HG03095 (cell line): Measurements from ENCODE around the gene PALB2.

ENCODE experiments used
- ATAC-seq: cut with Tn5 transposase; IDR thresholded peaks from one replicate; pipeline ENCODE4 v1.9.1; 2021; ENCODE audit warnings: moderate library complexity; ENCODE audit not compliant: unreplicated experiment

PALB2 gene

DNA sequence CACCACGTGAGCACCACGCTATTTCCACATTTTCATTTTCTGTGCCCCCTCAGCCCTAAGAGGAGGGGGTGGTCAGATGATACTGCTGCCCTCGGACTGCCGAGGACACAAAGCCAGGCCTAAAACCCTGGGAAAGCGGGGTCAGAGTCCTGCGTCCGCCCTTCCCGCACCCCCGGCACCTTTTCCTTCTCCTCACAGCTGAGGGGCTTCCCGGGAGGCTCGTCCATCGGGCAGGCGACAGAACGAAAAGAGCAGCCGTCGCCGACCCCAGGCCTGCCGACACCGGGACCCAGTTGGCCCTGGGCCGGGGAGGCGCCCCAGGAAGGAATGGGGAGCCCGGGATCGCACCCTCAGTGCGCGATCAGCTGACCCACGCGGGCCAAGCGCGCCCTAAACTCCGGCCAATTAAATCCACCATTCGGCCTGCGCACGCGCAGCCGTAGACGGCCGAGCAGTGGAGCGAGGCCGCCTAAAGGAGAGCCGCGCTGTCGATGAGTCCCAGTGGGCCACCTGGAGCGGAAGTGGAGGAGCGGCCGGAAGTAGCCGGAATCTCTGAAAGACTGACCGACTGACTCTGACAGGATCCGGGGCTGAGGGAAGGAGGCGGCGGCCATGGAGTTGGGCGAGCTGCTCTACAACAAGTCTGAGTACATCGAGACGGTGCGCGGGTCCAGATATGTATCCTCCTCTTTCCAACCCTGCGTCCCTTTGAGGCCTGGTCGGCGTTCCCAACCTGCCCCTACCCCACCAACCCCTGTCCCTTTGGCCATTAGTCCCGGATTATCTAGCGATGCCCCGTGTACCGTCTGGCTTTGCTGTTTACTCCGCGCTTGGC, at the start of gene PALB2, which contains the start of gene DCTN5:
TSS of gene PALB2 (minus strand) at position 380 of the 835 bp plus-strand sequence. CDS start at position 227, 153 bp downstream.
TSS of gene DCTN5 (plus strand) at position 536 of the 835 bp plus-strand sequence. CDS start at position 613, 77 bp downstream.
- ATAC-seq: peak; percentile 91

DNA sequence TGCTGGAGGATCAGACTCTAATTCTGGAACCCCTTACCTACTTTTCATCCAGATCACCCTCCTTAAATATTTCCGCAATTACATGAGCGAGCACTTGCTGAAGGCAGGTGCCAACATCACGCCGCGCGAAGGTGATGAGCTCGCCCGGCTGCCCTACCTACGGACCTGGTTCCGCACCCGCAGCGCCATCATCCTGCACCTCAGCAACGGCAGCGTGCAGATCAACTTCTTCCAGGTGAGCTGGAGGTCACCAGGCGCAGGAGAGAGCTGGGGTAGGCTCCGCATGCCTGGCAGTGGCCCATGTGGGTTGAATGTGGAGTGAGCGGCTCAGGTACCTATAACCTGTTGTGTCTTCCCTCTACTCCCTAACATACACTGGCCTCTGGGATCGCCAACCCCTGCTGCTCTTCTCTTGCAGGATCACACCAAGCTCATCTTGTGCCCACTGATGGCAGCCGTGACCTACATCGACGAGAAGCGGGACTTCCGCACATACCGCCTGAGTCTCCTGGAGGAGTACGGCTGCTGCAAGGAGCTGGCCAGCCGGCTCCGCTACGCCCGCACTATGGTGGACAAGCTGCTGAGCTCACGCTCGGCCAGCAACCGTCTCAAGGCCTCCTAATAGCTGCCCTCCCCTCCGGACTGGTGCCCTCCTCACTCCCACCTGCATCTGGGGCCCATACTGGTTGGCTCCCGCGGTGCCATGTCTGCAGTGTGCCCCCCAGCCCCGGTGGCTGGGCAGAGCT, 48.5 kb upstream of the PALB2 start:
- ATAC-seq: no peak

DNA sequence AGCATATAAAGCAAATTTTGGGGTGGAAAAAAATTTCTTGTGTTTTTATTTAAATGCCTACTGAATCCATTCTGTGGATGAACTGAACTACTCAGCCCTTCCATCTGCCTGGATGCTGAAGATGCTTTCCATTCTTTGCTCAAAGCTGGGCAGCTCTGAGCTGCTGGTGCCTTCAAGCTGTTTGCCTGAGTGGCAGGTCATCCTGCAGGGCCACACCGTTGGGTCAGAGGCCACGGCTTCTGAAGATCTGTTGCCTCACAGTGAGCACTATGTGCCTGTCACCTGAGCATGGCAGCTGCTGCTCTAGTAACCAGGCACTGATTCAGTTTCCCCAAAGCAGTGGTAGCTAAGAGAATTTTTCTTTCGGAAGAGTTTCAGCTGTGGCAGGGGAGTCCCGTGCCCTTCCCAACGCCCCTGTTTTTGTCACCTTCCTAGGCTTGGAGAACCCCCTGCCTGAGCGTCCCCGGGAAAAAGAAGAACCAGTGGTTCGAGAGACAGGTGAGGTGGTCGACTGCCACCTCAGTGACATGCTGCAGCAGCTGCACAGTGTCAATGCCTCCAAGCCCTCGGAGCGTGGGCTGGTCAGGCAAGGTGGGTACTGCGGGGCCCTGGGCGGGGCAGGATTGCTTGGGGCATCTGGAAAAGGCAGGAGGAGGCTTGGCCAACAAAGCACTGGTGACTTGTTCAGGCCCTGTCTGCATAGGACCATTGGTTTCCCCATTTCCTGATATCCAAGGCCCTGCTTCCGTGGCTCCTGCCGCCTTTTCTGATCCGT, 46.1 kb upstream of the PALB2 start:
- no peak for ATAC-seq

DNA sequence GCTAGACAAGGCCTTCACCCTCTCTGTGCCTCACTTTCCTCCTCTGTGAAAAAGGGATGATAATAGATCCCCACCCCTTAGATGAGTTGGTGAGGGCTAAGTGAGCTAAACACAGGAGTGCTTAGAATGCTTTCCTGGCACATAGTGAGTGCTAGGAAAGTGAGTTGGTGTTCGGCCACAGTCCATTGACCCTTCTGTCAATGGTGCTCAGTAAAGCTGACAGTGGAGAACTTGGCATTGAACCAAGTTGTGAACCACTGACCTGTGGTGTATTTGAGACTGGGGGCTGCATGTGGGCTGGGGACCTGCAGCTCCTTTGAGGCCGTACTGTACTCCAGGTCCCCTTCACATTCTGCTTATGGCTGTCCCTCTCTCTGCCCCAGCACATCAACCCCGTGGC, 42.4 kb upstream of the PALB2 start:
- ATAC-seq: no peak

DNA sequence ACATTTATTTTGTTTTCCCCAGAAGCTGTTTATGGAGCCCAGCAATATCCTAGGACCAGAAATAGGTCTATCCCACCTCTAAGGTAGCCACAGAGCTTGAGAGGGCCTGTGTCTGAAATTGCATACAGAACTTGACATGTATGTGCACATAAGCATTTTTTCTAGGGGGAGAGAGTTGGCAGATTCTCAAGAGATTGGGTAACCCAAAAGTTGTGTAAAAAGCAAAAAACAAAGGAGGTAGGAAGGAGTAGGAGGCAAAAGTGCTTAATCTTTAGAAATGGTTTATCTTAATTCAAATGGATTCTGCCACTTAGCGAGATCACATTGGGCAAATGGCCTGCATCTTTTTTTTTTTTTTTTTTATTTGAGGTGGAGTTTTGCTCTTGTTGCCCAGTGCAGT, 41.1 kb upstream of the PALB2 start:
- ATAC-seq: no peak

DNA sequence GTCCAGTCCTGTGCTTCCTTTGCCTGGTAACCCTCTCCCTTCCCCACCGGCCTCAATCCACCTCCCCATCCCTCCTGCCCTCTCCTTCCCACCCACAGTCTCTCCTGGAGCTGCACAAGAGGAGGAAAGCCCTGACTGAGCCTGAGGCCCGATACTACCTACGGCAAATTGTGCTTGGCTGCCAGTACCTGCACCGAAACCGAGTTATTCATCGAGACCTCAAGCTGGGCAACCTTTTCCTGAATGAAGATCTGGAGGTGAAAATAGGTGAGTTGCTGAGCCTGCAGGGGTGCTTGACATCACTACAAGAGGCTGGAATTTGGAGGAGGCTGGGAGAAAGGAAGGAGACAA, 38.9 kb upstream of the PALB2 start:
- no peak for ATAC-seq

DNA sequence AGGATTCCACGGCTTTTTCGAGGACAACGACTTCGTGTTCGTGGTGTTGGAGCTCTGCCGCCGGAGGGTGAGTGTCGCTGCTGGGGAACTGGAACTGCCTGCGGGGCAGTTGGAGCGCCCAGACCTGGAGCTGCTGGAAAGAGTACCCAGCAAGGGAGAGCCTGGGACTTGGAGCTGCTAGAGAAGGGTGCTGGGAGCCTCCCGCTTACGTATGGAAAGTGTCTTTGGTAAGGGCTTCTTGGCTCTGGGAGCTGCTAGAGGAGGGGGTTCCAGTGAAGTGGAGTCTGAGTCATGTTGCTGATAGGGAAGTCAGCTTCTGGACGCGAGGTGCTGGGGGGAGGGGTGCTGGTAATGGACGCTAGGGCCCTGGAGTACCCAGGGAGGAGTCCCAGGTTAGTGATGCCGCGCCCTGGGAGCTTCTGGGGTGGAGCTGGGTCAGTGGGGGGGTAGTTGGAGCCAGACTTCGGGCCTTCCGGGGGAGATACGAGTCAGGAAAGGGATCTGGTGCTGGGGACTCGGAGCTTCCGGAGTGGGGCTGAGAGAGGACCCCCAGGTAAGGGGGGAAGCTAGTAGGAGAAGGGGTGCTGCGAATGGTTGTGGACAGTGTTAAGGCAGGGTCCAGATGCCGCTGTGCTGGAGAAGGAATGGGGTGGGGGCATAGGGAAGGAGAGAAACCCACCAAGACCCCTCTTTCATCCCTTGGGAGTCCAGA, 38.3 kb upstream of the PALB2 start:
- ATAC-seq: no peak

DNA sequence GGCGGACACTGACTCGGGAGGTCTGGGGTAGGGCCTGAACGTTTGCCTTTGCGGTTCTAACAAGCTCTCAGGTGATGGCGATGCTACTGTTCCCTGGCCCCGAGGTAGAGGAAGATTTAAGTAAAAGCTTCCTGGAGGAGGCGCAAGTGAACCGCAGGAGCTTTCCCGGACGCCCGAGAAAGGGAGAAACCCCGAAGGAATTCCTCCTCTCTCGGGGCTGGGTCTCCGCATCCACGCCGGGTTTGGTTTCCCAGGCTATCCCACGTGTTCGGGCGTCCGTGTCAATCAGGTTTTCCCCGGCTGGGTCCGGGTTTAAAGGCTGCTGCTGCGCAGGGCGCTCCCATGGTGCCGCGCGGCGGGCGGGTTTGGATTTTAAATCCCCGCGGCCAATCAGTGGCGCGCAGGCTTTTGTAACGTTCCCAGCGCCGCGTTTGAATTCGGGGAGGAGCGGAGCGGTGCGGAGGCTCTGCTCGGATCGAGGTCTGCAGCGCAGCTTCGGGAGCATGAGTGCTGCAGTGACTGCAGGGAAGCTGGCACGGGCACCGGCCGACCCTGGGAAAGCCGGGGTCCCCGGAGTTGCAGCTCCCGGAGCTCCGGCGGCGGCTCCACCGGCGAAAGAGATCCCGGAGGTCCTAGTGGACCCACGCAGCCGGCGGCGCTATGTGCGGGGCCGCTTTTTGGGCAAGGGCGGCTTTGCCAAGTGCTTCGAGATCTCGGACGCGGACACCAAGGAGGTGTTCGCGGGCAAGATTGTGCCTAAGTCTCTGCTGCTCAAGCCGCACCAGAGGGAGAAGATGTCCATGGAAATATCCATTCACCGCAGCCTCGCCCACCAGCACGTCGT, 37.5 kb upstream of the PALB2 start, which contains the start of gene PLK1:
TSS of gene PLK1 (plus strand) at position 460 of the 844 bp plus-strand sequence. CDS start at position 504, 44 bp downstream.
- ATAC-seq: peak; percentile 79

DNA sequence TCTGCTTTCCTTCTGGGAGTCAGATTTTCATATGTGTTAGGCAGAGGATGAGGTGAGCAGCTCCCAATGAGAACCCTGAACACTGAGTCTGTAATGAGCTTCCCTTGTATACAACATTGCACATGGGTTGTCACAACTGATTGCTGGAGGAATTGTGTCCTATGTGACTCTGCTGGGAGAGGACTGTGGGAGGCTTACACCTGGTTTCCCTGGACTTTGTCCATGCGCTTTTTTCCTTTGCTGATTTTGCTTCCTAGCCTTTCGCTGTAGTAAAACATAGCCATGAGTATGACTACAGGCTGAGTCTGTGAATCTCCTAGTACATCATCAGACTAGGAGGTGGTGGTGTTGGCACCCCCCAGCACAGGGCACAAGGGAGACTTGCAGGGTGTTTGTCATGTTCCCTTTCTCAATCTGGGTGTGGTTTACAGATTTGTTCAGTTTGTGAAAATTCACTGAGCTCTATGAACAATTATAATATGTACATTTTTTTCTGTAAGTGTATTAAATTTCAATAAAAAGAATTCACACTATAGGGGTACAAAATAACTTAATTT, 35.9 kb upstream of the PALB2 start:
- no peak for ATAC-seq

DNA sequence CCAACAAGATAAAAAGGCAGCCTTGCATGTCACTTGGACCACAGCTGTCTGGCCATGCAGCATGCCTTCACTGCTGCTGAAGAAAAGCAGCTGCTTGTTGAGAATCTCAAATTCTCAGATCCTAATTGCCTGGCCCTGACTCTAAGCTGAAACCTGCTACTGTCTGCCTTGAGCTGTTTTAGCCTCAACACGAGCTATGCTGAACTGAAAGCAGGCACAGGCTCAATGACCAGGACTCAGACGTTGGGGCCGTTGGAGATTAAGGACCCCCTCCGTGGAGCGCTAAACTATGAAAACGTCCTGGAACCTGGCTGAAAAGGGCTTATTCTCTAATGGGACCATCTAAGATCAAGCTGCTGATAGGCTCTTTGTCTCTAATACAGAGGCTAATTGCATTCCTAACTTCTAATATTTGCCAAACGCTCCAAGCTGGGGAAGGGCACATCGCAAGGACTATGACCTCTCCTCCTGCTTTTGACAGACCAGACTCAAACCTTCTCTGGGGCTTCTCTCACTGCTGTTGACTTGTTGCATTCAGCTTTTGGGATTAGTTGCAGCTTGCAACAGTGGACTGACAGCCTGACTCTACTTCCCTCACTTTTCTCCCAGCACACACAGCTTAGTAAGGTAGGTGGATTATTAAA, 33.0 kb upstream of the PALB2 start:
- no peak for ATAC-seq

DNA sequence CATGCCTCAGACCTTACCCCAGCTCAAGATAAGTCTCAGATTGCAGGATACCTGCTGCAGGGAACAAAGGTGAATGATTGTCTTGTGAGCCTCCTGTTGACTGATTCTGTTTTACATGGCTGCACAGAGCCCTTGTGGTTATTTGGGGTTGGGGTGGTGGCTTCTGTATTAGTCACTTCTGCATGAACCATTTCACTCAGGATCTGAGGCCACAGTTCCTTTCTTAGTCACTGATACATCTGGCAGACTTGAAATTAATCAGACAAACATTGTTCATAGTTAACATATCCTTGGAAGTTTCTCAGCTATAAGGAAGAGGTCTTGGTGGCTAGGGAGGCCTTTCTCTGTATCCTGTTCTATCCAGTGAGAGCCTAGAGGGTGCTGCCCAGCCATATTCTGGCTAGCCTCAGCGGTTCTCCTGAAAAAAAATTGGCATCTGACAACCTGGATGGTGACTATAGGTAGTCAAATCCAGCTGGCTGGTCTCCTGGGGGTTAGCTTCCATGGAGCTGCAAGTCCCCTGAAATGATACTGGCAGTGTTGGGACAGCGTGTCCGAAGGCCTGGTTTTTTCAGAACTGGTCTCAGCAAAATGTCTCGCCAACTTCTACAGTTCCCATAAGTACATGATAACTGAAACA, 29.1 kb upstream of the PALB2 start:
- peak; percentile 92 for ATAC-seq

DNA sequence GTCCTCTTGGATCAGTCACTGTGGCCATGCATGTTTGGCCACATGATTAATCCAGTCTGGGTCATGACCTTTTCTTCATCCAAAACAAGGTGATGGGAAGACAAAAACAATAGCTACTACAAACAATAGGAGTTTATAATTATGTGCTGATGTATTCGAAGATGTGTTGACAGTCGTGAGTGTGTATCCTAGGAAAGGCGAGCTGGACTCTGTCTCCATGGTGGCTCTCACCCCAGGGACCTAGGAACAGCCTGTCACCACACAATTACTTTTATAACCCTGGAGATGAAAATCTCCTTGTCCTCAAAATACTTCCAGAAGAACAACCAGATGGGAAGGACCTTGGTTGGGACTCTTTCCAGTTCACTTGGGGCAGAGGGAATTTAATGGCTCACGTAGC, 27.8 kb upstream of the PALB2 start:
- no peak for ATAC-seq

DNA sequence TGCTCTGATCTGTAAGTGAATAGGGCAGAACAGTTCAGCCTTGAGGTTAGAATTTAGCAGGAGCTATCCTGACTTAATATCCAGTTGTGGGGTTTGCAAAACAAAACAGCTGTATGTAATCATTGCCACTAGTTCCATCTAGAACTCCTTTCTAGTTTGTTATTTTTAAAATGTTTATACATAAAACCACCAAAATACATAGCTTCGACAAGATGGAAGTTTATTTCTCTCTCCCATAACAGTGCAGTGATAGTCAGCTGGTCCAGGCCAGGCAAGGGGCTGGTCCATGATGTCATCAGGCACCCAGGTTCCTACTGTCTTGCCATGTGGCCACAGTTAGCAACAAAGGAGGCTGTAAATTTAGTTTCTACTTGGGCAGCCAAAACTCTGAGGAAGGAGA, 27.1 kb upstream of the PALB2 start:
- ATAC-seq: no peak

DNA sequence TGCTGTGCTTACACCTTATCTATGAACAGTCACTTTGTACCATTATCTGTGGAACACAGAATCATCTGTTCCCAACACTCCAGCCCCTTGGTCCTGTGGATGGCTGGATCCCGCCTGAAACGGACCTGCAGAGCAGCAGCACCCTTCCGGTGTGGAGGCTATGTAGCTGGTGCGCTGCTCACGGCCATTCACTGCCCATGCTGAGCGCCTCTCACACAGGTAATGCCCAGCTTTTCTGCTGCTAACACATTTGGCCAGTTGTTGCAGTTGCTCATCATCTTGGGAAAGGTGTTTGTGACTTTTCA, 26.2 kb upstream of the PALB2 start:
- no peak for ATAC-seq

DNA sequence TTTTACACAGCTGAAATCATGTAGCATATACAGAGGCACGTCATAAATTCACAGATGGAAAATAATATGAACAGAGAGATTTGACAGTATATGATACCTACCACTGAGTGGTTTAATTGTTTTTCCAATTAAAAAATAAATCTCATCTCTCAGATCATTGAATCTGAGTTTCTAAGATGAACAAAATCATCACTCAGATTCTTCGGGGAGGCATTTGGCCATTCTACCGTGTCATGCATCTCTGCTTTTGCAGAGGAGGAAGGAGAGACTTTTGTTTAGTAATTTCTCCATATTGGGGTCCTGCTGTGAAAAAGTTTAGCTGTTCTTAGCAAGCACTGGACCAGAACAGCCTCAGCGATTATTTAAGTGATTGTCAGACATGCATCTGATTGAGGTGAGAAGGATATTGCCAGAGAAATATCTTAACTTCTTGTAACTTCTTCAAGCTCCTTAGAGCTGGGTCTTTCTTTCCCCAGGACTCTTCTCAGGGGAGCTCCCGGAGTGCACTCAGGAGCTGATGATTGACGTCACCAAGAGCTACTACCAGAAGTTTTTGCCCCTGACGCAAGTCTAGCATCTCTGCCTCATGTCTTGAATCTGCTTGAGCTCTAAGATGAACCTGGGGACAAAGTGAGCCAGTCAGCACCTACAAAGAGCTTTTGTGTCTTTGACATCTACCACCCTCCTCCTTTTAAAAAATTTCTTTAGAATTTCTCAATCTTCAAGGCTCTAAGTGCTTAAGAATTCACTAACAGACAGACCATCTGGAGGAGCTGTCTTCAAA, 25.7 kb upstream of the PALB2 start:
- no peak for ATAC-seq

DNA sequence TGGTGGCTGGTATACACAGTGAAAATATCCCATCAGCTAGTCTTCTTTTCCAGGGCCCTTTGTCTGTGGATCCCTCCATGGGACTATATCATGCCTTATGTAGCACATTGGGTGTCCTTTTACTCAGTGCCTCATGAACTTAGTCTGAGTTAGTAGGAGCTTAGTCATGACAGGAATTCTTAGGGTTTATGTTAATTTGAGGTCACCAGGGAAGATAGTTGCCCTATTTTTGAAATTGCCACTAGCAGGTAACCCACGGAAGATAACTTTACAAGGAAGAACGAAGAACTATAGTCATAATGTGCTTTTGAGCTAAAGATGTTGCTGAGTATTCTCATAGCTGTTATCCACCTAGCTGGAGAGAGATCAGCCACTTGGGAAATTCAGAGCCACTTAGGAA, 22.8 kb upstream of the PALB2 start:
- ATAC-seq: no peak

DNA sequence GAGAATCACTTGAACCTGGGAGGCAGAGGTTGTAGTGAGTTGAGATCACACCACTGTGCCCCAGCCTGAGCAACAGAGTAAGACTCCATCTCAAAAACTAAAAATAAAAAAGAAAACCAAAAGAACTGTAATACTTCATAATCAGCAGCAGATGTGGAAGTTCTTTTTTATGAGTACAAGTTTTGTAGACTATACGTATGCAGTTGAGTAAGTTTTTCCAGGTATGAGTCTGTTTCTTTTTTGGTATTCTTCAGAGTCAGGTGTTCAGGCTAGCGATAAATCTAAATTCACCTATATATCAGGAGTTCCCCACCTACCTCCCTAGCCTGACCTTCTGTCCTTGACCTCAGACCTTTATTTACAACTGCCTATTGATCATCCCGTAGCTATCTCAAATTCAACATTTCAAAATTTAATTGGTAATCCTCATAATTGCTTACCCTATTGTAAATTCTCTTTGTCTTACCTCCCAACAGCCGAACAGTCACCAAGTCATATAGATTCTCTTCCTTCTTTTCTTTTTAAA, 10.9 kb upstream of the PALB2 start:
- ATAC-seq: no peak
